GM21723 (cell line): Measurements from ENCODE around the gene SASH1.

Source experiments
- ATAC-seq: cut with Tn5 transposase; IDR thresholded peaks from one replicate; pipeline ENCODE4 v1.9.1; 2021; ENCODE audit warnings: mild to moderate bottlenecking, moderate library complexity; ENCODE audit not compliant: unreplicated experiment

SASH1 gene

DNA sequence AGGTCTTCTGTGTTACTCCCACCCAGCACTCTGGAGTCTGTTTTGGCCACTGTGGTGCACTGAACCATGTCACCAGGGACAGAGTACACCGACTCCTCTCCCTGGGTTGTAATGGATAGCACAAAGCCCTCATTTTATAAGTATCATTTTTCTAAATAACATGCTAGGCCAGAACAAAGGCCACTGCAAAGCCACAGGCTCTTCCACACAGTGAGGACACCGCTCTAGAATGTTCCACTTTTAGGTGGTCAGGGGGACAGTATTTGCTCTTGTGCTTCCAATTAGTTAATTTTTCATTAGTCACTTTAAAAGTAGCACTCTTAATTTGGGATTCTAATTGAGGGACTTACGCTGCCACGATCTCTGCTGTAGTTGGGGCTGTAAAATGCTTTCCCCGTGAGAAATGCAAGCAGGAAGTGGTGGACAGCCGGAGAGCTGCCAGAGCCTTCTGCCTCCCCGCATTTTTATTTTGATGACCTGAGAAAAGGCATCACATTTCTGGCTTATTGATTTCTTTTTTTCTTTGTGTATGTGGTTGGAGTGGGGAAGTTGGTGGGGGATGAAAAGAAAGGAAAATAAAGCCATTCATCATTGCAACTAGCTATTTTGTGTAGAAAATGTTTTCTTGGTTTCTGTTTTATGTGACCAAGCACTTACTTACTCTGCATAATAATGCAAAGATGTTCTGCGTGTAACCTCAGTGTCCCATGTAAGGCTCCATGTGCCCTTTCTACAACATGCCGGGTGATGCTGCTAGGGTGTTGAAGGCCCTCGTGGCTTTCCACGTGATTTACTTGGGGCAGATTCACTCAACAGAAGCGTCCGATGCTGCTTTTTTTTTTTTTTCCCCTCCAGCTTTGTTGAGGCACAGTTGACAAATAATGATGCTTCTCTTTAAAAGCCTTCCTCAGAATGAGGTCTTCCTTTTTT is 195.9 kb downstream of the SASH1 start:
- no peak for ATAC-seq

DNA sequence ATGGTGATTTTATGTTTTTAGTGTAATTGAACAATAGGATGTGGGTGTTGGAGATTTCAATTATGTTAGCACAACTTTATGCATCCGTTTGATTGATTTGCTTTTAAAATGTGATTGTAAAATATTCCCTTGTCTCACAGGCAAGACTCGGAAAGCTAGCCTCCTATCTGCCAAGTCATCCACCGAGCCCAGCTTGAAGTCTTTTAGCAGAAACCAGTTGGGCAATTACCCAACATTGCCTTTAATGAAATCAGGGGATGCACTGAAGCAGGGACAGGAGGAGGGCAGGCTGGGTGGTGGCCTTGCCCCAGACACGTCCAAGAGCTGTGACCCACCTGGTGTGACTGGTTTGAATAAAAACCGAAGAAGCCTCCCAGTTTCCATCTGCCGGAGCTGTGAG is 200.9 kb downstream of the SASH1 start:
- ATAC-seq: no peak

DNA sequence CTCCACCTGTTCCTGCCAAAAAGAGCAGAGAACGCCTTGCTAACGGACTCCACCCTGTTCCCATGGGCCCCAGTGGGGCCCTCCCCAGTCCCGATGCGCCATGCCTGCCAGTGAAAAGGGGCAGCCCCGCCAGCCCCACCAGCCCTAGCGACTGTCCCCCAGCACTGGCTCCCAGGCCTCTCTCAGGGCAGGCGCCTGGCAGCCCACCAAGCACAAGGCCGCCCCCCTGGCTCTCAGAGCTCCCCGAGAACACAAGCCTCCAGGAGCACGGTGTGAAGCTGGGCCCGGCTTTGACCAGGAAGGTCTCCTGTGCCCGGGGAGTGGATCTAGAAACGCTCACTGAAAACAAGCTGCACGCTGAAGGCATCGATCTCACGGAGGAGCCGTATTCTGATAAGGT is 201.8 kb downstream of the SASH1 start:
- ATAC-seq: no peak

DNA sequence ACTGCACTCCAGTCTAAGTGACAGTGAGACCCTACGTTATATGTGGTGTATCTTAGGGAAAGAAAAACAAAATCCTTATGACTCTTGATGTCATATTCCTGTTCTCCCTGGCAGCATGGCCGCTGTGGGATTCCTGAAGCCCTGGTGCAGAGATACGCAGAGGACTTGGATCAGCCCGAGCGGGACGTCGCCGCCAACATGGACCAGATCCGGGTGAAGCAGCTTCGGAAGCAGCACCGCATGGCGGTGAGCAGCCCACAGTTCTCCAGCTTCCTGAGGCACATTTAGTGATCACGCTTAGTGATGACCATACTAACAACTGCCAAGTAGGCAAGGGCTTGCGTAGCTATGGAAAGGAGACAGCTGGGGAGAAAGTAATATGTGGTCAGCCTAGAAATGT is 203.3 kb downstream of the SASH1 start:
- ATAC-seq: no peak

DNA sequence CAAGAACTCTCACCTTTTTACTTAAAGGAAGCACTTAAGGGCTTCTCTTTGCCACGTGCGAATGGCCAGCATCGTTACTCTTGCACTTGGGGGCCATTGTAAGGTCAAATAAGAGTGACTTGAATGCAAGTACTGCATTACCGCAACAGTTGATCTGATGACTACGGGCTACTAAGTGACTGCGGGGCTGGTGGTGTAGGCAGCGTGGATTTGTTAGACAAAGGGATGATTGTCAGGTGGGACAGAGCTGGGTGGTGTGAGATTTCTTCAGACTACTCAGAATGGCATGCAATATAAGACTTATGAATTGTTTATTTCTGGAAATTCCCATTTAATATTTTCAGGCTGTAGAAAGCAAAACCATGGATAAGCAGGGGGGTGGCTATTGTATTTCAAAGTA is 204.5 kb downstream of the SASH1 start:
- no peak for ATAC-seq

DNA sequence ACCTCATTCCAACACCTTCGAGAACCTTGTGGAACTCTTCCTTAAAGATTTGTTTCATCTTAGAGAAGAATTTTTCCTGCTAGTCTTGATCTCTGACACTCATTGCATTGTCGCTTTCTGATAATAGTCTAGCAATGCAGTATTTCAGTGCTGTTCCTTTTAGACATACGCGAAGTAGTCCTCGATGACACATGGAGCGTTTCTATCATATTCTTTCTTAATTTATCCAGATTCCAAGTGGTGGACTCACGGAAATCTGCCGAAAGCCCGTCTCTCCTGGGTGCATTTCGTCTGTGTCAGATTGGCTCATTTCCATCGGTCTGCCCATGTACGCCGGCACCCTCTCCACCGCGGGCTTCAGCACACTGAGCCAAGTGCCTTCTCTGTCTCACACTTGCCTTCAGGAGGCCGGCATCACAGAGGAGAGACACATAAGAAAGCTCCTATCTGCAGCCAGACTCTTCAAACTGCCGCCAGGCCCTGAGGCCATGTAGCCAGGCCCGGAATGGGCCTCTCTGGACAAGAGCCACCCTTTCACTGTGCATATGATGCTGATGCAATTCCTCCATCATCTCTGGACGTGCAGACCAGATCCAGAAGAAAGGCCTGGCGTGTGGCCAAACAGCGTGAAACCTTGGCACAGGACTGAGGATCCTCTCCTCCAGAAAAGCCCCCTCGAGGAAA is 205.6 kb downstream of the SASH1 start:
- ATAC-seq: no peak

DNA sequence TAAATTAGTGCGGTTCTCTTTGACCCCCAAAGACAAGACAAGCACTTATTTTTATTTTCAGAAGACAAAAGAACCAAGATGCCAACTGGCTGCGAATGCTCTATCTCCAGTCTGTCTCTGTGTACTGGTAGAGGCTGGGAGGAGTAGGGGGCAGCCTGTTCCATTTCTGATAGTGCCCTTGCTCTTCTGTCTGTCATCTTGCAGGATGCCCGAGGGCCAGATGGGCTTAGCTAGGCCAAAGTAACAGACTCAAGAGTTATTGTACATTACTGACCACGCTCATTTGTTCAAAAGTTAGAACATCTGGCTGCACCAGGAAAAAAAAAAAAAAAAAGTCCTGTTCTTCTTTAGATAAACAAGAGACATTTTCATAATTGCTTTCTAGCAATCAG is 206.1 kb downstream of the SASH1 start:
- no peak for ATAC-seq

DNA sequence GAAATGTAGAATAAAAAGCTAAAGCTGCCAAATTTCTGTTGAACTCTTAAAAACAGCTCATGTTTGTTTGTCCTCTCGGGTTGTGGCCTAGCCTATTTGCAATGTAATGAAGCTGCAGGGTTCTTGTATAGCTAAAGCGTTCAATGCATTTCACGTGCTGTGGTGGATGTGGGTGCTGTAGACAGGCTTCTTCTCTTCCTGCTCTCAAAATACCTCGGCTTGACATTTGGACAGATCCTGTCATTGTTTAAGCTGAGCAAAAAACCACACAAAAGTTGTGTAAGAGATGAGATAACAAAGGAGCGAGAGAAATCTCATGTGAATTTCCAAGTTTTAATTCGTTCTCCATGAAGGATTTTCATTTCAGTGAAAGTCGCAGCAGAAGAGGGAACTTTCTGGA is 207.9 kb downstream of the SASH1 start:
- ATAC-seq: no peak

DNA sequence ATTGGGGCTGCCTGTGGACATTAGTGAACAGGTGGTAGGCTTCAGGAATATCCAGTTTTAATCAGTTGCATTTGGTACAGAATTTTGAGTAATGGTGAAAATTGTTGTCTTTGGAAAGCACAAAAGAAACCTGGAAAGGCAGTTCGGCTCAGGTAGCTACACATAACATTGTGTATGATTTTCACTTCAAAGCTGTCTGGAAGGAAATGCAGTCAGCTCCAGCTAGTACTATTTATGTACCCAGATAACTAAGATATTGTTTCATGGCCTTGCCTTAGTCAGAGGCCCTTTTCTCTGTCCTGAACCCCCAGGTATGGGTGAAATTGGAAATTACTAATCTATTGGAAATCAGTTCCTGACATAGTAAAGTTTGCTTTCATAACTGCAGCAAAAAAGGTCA is 208.6 kb downstream of the SASH1 start:
- ATAC-seq: no peak

DNA sequence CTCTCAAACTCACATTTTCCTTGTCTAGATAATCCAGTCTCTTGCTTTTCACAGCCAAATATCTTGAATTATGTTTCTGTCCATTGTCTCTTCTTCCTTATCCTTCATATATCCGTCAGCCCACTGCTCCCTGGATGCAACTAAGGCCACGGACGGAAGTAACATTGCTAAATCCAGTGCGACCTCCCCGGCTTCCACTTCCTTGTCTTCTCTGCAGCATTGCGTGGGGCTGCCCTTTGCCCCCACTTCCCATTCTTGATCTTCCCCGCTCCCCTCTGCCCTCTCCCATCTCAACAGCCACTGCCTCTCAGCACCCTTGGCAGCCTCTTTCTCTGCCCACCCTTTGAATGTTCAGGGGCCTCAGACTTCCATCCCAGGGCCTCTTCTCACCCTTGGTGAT is 213.8 kb downstream of the SASH1 start:
- ATAC-seq: no peak

DNA sequence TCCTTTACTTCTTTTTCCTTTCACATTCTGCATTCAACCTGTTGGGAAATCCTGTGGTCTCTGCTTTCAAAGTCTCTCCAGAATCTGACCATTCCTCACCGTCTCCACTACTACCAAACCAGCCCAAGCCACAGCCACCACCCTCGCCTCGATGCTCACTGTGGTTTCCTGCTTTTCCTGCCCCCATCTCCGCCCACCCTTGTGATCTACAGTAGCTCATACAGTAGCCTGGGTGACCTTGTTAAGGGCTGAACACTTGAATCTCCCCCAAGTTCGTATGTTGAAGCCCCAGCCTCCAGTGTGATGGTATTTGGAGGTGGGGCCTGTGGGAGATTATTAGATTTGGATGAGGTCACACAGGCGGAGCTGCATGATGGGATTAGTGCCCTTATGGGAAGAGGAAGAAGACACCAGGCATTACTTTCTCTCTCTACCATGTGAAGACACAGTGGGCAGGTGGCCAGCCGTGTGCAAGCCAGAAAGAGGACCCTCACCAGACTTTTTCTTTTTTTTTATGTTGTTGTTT is 215.2 kb downstream of the SASH1 start:
- ATAC-seq: no peak

DNA sequence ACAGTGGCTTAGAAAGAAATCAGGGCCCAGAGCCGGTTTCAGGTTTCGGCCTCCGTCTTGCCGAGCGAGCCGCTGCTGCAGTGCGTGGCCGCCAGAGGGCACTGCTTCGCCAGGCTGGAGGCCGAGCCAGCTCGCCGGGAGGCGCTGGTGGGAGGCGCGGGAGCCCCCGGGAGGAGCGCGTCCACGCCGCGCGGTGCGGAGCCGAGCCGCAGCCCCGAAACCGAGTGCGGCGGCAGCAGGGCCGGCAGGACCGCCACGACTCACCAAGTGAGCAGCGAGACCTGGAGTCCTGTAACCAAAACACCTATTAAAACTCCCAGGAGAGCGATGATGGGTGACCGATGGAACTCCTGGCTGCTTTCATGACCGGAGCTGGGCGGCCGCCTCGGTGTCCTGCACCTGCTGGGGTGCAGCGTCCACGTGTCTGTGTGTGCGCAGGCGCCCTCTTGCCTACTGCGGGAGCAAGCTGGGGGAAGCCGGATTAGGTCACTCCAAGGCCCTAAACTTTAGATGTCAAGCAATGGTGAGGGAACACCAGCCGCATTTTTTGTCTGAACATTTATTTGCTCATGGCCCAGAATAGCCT is 217.3 kb downstream of the SASH1 start:
- ATAC-seq: peak; percentile 90

DNA sequence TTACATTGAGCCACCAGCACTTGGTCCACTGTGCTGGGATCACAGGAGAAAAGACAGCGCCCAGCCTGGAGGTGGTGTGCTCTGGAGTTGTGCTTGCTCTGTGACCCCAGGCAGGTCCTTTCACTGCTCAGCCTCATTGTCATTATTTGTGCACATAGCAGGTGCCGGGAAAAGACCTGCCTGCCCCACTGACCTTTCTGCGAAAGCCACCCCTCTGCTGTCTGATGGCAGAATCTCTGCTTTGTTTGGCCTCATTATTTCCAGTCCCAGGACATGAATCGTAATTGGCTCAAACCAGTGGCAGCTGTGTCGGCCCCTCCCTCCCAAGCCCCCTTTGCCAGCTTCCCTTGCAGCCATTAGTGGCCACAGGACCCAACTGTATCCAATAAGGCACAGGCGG is 219.0 kb downstream of the SASH1 start:
- no peak for ATAC-seq

DNA sequence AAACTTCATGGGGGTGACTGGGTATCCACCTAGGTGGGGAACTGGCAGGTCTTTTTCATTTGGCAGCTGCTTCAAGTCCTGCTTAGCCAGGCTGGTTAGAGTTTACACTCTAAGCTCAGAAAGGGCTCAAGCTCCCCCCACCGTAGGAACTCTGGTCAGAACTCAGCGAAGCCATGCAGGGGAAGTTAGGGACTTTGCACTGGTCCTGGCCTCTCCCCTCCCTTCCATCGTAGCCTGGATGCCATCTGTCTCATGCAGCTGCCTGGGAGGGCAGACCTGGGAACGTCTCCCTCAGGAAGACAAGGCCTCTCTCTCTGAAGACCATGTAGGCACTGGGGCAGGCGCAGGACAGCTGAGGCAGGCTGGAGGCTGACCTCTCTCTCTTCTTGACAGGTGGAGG is 220.4 kb downstream of the SASH1 start:
- no peak for ATAC-seq

DNA sequence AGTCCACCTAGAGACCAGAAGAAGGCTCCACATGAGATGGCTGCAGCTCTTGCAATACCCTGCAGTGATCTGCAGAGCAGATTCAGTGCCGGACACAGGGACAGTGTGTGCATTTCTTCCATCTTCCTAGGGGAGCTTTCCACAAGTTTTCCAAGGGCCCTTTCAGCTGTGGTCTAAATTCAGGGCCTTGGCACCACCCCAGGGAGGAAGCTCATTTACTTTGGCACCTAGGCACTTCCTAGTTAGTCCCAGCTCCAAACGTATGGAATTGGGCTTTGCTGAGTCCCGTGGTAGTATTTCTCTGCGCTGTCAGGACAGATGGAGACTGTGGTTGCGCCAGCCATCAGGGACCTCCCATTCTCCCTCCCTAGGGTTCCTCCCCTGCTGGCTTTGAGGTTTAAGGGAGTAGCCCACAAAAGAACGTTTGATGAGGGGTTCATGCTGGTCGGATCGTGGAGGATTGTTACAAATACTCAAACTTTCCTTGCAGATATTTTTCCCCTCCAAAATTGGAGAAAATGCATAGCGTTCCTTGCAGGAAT is 221.9 kb downstream of the SASH1 start:
- no peak for ATAC-seq

DNA sequence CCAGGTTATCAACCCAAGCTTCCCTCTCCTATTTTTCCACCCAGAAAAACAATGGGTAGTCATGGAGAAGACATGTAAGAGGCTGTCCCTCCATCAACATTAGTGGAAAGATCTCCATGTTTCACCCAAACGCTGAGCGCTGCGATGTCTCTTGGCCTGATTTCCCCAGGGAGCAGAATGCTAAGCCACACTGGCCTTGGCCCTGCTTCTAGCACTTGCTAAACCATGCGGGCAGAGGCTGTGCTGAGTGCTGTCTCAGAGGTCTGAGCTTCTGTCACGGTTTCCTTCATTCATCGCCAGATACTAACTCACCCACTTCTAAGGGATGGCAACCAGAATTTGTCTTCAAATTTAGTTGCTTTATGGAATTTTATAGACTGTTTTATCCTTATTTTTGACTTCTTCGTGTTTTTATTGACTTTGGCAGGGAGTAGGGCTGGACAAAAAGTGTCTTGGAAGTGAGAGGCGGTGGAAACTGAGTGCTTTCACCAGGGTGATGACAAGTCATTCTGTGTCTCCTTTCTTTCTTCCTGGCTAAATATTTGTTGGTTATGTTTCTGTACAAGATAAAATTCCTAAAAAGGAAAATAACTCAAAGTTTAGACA is 222.8 kb downstream of the SASH1 start:
- no peak for ATAC-seq

DNA sequence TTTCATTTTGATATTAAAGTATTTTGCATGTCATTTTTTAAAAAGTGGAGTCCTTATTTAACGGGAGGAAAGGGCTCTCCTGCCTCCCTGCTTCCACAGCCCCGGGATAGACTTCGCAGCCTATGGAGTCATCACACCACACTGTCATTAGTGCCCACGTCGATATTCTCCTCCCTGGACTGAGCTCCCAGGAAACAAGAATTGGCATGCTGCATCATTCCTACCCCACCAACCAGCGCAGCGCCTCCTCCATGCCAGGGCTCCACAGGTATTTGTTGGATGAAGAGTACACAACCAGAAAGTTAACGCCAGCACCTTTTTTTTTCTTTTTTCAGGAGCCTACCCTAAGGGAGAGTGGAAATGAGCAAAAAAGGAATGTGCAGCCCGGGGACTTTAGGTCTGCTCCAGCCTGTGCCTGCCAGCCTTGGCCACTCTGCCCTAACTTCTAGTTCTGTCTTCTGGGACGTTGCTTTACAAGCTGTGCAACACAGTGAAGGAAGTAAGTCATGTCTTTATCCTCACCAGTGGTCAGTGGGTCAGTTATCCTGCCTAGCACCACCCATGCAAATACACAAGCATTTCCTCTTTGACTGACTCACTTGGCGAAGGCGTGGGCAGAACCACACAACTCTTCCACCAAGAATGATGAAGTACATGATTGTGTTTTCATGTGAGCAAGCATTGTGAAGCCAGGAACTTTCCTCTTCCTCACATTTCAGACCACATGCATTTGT is 223.5 kb downstream of the SASH1 start:
- no peak for ATAC-seq

DNA sequence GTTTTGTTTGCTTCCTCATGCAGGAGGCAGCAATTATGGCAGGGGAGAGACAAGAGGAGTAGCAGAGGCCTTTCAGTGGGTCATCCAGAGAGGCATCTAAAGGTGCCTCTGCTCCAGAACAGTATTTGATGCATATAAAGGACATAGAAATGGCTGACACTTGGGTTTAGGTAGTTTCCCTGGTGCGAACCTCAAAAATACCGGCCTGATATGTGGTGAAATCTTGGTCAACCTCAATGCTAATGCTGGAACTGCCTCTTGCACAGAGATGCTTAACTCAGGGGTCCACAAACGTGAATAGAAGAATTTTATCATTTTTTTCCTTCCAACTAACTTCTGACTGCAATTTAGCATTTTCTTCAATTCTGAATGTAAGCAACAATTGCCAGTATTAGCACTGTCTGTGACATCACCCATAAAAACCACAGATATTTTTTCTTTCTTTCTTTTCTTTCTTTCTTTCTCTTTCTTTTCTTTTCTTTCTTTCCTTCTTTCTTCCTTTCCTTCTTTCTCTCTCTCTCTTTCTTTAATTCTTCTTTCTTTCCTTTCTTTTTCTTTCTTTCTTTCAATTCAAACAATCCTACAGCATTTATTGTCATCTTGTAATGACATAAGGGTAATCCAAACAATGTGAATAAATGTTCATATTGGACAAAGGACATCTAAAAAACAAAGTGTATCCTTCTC is 224.2 kb downstream of the SASH1 start:
- ATAC-seq: no peak

DNA sequence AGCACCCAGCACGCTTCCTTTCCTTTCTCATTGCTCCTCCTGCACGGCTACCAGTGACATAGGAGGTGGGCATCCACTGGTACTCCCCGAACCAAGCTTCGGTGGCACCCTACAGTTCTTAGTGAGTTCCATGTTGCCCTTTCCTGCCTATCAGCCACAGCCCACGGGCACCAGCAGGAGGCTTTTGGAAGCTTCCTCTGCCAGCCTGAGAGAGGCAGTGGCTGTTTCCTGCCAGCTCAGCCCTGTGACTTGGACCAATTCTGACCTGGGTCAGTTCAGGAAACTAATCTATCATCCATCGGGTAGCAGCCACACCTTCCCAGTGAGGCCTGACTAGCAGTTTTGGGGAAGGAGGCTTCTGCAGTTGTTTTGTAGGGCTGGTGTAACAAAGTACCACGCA is 227.8 kb downstream of the SASH1 start:
- no peak for ATAC-seq
